ENCODE data around the gene SH2D7. TPM values are rescaled to one million over a fixed set of nuclear protein-coding genes. Genes with fewer than 3 reads are reported as not detected.
A peak's percentile ranks its signal among the peaks of the same experiment; 100 is the strongest.

SH2D7 gene
- total RNA-seq, 1 experiment from 2014 or later, result not detected

- Histone ChIP-seq H4K91ac (ENCODE audit: insufficient read length, low read depth, low read length) (no peak overlapping the region), H3K4me1 (ENCODE audit: insufficient read depth, low read length) (peaks cover 18% of the 10 kb centered on the region), H3K56ac (ENCODE audit: insufficient read length, low read depth, low read length) (no peak overlapping the region), H4K5ac (ENCODE audit: insufficient read length, low read depth, low read length) (no peak overlapping the region), H3K79me2 (ENCODE audit: insufficient read depth, low read length) (no peaks in the 10 kb centered on the region; the same call in 1 of the 2 replicates), H2BK20ac (ENCODE audit: low read depth, low read length, poor library complexity, severe bottlenecking) (no peak overlapping the region), H2AK5ac (ENCODE audit: insufficient read length, low read length) (no peak overlapping the region), H3K9ac (ENCODE audit: extremely low read depth, insufficient read length, low read length) (no peak overlapping the region), H3K79me1 (ENCODE audit: insufficient read depth, low read depth, low read length, poor library complexity, severe bottlenecking) (no peaks in the 10 kb centered on the region), H3K27me3 (ENCODE audit: insufficient read depth, low read length) (no peaks in the 10 kb centered on the region), H2BK5ac (ENCODE audit: insufficient read length, low read length) (no peak overlapping the region), H2AFZ (ENCODE audit: low read length) (no peak overlapping the region), H4K20me1 (ENCODE audit: control insufficient read depth, insufficient read depth, insufficient read length) (no peaks in the 10 kb centered on the region), H3K4ac (ENCODE audit: low read depth, low read length) (no peak overlapping the region), H3K27ac (ENCODE audit: insufficient read length, low read depth, low read length) (no peak overlapping the region), H2BK120ac (ENCODE audit: low read depth, low read length, poor library complexity, severe bottlenecking) (no peak overlapping the region), H3K4me2 (ENCODE audit: insufficient read depth, insufficient read length, low read length) (no peak overlapping the region), H2BK15ac (ENCODE audit: low read depth, low read length) (no peak overlapping the region), H3T11ph (ENCODE audit: low read length) (no peak overlapping the region), H2BK12ac (ENCODE audit: insufficient read length, low read depth, low read length) (no peak overlapping the region), H3K23ac (ENCODE audit: insufficient read length, low read depth, low read length) (no peak overlapping the region), H3K9me3 (ENCODE audit: control insufficient read depth, low read depth, low read length) (no peaks in the 10 kb centered on the region), H3K14ac (ENCODE audit: insufficient read depth, low read length) (no peak overlapping the region), H3K18ac (ENCODE audit: insufficient read length, low read depth, low read length) (no peak overlapping the region), H3K23me2 (ENCODE audit: insufficient read length, low read depth, low read length, poor library complexity, severe bottlenecking) (no peaks in the 10 kb centered on the region), H4K8ac (replicated peaks; ENCODE audit: insufficient read length, low read depth, low read length) (no peak overlapping the region)
- H3K9me3 Mint-ChIP-seq, result no peaks in the 10 kb centered on the region
- peak overlapping the region in 2 of 3 experiments; percentile 51 to 59; a peak in 2 of 7 replicates for H3K27ac Mint-ChIP-seq
- no peaks in the 10 kb centered on the region for H3K27me3 Mint-ChIP-seq (ENCODE audit: low read depth)
- WGBS (ENCODE audit: extremely low coverage, insufficient read length, low lambda C conversion rate), result no CpG with 5 or more reads among the region's 2 CpGs
- H3K36me3 Mint-ChIP-seq (ENCODE audit: insufficient read depth in 1 of 3, low read depth in 3 of 3), result peaks cover 0 to 4% (median 0%) of the 10 kb centered on the region in 3 experiments; a peak in 2 of 7 replicates
- H3K4me3 Mint-ChIP-seq, result no peak overlapping the region
- peaks cover 49 to 68% of the 10 kb centered on the region in 2 experiments for H3K4me1 Mint-ChIP-seq
- TF ChIP-seq CTCF (conservative IDR thresholded peaks at IDR 0.05), result no peak
- no peak for DNase-seq
Measured at GRCh38 chr15:78071383-78071782, 21.0 kb upstream of the SH2D7 start.
